Subcutaneous adipose tissue (tissue), 4 donors: ENCODE data around the gene TTC3. TPM values are rescaled to one million over a fixed set of nuclear protein-coding genes. Genes with fewer than 3 reads are reported as not detected.

Experiments used
- total RNA-seq, 4 donors: library from RNA; depleted of rRNA; stranded (reverse); fragments of >200 nt; gene quantifications; one replicate each; pipeline ENCODE4 v1.1.0, GENCODE V29; 2016
- TF ChIP-seq, protein P1 (sequence below): fragments of 450-650 bp; IDR thresholded peaks from one replicate; pipeline ENCODE4 v1.5.1; 2016; ENCODE audit warnings: low read depth, mild to moderate bottlenecking, control low read depth, antibody characterized with exemption, moderate library complexity

Gene TTC3
- total RNA-seq, 4 donors from 2014 or later = 179 to 309 (median 223) TPM

DNA sequence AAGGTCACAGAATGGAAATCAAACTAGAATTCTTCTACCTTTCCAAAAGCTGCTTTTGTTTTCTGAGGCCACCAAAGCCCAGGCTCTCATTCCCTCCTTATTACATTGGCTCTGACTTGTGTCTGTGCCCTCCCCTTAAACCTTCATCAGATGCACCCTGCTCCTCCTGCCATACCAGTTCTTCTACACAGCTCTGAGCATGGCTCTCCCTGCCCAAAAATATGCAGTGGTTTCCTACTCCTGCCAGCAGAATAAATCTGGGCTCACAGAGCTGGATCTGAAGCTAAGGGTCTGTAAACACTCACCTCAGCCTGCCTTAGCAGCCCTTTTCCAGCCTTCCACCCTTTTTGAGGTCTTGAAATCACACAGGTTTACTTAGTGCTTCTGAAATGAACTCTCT, 55.0 kb downstream of the TTC3 start:
- TF ChIP-seq, protein P1, sequence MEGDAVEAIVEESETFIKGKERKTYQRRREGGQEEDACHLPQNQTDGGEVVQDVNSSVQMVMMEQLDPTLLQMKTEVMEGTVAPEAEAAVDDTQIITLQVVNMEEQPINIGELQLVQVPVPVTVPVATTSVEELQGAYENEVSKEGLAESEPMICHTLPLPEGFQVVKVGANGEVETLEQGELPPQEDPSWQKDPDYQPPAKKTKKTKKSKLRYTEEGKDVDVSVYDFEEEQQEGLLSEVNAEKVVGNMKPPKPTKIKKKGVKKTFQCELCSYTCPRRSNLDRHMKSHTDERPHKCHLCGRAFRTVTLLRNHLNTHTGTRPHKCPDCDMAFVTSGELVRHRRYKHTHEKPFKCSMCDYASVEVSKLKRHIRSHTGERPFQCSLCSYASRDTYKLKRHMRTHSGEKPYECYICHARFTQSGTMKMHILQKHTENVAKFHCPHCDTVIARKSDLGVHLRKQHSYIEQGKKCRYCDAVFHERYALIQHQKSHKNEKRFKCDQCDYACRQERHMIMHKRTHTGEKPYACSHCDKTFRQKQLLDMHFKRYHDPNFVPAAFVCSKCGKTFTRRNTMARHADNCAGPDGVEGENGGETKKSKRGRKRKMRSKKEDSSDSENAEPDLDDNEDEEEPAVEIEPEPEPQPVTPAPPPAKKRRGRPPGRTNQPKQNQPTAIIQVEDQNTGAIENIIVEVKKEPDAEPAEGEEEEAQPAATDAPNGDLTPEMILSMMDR = no peak

DNA sequence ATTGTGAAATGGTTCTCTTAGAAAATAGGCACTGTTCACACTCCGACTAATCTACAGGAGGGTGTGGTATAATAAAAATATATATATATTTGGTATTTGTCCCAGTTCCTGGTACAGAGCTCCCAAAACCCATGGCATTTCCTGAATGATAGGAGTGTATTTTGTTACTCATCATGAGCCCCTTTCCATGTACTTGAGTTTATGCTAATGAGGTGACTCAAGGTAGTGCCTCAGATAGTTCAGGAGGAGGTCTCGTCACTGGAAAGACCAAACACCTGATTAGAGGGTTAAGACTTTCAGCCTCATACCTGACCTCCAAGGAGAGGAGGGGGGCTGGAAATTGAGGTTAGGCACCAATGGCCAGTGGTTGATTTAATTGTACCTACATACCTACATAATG, 57.9 kb downstream of the TTC3 start:
- TF ChIP-seq, protein P1 = no peak

DNA sequence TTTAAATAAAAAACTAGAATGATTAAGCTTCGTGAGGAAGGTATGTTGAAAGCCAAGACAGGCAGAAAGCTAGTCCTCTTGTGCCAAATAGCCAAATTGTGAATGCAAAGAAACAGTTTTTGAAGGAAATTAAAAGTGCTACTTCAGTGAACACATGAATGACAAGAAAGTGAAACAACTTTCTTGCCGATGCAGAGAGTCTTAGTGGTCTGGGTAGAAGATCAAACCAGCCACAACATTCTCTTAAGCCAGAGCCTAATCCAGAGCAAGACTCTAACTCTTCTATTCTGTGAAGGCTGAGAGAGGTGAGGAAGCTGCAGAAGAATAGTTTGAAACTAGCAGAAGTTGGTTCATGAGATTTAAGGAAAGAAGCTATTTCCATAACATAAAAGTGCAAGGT, 63.2 kb downstream of the TTC3 start:
- TF ChIP-seq, protein P1 = no peak

DNA sequence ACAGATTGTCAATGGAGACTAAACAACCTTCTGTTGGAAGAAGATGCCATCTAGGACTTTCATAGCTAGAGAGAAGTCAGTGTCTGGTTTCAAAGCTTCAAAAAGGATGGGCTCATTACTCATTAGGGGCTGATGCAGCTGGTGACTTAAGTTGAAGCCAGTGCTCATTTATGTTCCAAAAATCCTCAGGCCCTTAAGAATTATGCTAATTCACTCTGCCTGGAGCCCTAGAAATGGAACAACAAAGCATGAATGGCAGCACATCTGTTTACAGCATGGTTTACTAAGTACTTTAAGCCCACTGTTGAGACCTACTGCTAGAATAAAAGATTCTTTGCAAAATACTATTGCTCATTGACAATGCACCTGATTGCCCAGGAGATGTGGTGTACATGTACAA, 63.7 kb downstream of the TTC3 start:
- TF ChIP-seq, protein P1 = no peak

DNA sequence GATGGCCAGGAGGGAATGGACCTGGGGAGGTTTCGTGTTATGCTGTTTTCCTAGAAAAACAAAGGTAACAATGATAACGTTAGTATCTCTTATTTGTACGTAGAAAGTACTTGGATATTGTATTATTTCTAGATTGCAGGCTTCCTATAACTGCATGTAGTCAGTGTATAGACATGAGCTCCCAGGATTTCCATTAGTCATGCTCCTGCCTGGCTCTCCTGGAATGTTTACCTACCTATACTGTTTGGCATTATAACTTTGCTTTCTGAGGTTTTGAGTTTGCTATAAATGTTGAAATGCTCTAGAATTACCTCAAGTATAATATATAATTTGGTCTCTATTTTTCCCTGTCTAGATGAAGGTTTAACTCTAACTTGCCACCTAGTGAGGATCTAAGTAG, 66.1 kb downstream of the TTC3 start:
- TF ChIP-seq, protein P1 = no peak

DNA sequence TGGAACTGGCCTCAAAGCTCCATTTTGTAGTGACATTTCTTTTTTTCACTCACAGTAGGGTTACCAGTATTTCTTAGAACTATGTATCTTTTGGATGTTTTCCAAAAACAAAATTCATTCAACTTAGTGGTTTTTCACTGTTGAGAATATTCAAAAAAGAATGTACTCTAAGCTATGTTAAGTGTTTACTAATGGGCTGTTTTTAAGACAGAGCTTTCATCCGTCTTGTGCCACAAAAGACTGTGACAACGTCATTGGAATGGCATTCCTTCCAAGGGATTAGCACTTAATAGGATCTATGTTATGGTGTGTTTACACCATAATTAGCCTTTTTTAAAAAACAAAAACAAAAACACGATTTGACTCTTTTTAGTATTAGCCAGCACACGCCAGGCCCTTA, 66.8 kb downstream of the TTC3 start:
- TF ChIP-seq, protein P1 = no peak

DNA sequence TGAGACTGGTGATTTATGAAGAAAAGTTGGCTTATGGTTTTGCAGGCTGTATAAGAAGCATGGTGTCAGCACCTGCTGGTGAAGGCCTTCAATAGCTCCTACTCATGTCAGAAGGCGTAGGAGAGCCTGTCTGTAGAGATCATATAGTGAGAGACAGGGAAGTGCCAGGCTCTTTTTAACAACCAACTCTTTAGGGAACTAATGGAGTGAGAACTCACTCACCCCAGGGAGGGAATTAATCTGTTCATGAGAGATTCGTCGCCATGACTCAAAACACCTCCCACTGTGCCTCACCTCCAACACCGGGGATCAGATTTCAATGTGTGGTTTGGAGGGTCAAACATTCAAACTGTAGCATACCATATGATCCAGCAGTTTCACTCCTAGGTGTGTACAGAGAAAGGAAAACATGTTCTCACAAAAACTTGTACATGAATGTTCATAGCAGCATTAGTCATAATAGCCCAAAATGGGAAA, 72.6 kb downstream of the TTC3 start:
- TF ChIP-seq, protein P1 = no peak
